Bronchial epithelial cell (primary cell): ENCODE results near the gene SLC1A3. TPM values are rescaled to one million over a fixed set of nuclear protein-coding genes. Genes with fewer than 3 reads are reported as not detected.

Source experiments
- DNase-seq: peaks from one replicate; pipeline ENCODE4 v3.0.0-alpha.2; 2010; ENCODE audit warnings: low read depth
- FAIRE-seq: peaks from 2 replicates; lab custom pipeline; 2011; peaks lifted over from hg19 to GRCh38; lab: Jason Lieb, UNC
- H3K27me3 ChIP-seq: 2 replicates; pipeline ENCODE4 v1.5.1; 2011; ENCODE audit warnings: low read length; ENCODE audit not compliant: control insufficient read depth, insufficient read depth
- H3K36me3 ChIP-seq: 2 replicates; pipeline ENCODE4 v1.5.1; 2011; ENCODE audit warnings: low read length; ENCODE audit not compliant: control insufficient read depth, insufficient read depth
- H3K4me3 ChIP-seq: 2 replicates; pipeline ENCODE4 v1.5.1; 2011; ENCODE audit warnings: mild to moderate bottlenecking, low read depth, low read length, control low read depth
- total RNA-seq: library from RNA; depleted of rRNA; stranded (reverse); fragments of >200 nt; gene quantifications from 2 replicates; pipeline ENCODE4 v1.2.1, GENCODE V29; 2014
- TF ChIP-seq, protein P1 (sequence below): IDR thresholded peaks from 2 replicates; pipeline ENCODE4 v1.5.1; 2011; ENCODE audit warnings: mild to moderate bottlenecking, moderate library complexity, low read length, control low read depth, inconsistent platforms; ENCODE audit not compliant: insufficient read depth, severe bottlenecking

Gene SLC1A3
- total RNA-seq, 1 donor from 2014 or later = 3.4 TPM

DNA sequence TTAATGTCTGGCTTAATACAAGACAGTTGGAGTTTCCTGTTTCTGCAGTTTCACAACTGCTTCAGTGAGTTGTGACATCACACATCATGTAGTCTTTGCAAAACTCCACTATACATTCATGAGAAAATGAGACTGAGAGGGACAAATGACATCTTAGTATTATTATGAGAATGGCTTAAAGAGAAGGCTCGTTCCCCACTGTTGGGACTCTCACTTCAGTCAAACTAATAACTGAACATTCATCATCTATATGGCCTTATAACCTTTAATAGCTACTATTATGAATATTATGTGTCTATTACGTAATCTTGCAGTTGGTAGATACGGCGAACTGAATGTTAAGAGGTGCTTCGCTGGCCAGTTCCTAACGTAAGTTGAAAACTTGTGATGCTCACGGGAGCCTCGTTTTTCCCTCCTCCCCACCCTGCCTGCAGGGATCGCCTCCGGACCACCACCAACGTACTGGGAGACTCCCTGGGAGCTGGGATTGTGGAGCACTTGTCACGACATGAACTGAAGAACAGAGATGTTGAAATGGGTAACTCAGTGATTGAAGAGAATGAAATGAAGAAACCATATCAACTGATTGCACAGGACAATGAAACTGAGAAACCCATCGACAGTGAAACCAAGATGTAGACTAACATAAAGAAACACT, 79.4 kb downstream of the SLC1A3 start:
- DNase-seq (no peak), FAIRE-seq (no peak)
- Histone ChIP-seq H3K36me3 (no peaks in the 10 kb centered on the region), H3K27me3 (no peaks in the 10 kb centered on the region), H3K4me3 (no peak overlapping the region)
- TF ChIP-seq, protein P1, sequence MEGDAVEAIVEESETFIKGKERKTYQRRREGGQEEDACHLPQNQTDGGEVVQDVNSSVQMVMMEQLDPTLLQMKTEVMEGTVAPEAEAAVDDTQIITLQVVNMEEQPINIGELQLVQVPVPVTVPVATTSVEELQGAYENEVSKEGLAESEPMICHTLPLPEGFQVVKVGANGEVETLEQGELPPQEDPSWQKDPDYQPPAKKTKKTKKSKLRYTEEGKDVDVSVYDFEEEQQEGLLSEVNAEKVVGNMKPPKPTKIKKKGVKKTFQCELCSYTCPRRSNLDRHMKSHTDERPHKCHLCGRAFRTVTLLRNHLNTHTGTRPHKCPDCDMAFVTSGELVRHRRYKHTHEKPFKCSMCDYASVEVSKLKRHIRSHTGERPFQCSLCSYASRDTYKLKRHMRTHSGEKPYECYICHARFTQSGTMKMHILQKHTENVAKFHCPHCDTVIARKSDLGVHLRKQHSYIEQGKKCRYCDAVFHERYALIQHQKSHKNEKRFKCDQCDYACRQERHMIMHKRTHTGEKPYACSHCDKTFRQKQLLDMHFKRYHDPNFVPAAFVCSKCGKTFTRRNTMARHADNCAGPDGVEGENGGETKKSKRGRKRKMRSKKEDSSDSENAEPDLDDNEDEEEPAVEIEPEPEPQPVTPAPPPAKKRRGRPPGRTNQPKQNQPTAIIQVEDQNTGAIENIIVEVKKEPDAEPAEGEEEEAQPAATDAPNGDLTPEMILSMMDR = no peak

DNA sequence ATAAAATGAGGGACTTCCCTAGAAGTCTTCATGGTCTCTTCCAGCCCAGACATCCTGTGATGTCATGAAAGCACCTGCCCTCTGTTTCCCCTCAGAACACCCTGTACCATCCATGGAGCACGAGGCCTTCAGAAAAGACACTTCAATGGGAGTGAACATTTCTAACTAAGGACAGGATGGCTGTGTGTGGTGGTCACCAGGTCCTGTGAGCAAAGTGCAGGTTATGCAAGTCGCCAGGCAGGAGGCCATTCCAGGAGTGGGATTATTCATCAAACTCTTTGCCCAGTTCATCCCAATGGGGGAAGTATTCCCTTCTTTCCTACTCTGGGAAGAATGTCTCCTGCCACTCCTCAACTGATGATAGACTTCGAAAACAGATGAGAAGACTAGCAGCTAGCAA, 80.5 kb downstream of the SLC1A3 start:
- Histone ChIP-seq H3K36me3 (no peaks in the 10 kb centered on the region), H3K4me3 (no peak overlapping the region), H3K27me3 (no peaks in the 10 kb centered on the region)
- no peak for DNase-seq
- FAIRE-seq = no peak
- TF ChIP-seq, protein P1 = no peak

DNA sequence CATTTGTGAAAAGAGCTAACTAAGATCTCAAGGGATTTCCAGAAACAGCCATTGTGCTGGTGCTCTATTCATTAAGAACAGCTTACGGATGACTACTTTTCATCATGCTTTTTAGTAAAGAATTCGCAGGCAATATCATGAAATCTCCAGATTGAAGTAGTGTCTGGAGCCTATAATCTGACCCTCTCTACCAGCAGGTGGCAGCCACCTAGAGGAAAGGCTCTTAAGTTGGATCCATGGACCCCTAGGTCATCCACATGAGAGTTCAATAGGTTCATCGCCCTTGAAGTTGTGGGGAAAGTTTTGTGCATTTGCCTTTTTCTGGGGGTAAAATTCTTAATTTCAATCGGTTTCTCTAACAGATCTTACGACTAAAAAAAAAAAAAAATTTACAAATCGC, 82.3 kb downstream of the SLC1A3 start:
- TF ChIP-seq, protein P1 = peak; percentile 51
- FAIRE-seq = no peak
- Histone ChIP-seq H3K4me3 (no peak overlapping the region), H3K36me3 (no peaks in the 10 kb centered on the region), H3K27me3 (no peaks in the 10 kb centered on the region)
- DNase-seq = peak; percentile 25

DNA sequence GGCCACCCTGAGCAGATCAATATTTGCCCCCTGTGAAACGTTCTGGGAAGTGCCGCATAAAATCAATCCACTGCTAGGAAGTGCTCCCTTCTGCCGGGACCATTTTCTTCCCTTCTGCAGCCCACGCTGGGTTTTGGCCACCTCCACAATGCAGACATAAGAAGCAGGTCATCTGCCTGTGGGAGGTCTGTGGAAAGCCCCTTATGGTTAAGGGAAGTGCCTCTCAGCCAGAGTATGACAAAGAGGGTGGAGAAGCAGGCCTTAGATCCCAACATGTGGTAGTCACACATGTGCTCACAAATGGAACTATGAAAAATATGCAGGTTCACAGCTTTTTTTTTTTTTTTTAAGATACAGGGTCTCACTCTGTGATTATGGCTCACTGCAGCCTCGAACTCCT, 82.8 kb downstream of the SLC1A3 start:
- TF ChIP-seq, protein P1 = no peak
- H3K36me3 ChIP-seq = no peaks in the 10 kb centered on the region
- no peak overlapping the region for H3K4me3 ChIP-seq
- DNase-seq (peak; percentile 33), FAIRE-seq (no peak)
- H3K27me3 ChIP-seq = no peaks in the 10 kb centered on the region

DNA sequence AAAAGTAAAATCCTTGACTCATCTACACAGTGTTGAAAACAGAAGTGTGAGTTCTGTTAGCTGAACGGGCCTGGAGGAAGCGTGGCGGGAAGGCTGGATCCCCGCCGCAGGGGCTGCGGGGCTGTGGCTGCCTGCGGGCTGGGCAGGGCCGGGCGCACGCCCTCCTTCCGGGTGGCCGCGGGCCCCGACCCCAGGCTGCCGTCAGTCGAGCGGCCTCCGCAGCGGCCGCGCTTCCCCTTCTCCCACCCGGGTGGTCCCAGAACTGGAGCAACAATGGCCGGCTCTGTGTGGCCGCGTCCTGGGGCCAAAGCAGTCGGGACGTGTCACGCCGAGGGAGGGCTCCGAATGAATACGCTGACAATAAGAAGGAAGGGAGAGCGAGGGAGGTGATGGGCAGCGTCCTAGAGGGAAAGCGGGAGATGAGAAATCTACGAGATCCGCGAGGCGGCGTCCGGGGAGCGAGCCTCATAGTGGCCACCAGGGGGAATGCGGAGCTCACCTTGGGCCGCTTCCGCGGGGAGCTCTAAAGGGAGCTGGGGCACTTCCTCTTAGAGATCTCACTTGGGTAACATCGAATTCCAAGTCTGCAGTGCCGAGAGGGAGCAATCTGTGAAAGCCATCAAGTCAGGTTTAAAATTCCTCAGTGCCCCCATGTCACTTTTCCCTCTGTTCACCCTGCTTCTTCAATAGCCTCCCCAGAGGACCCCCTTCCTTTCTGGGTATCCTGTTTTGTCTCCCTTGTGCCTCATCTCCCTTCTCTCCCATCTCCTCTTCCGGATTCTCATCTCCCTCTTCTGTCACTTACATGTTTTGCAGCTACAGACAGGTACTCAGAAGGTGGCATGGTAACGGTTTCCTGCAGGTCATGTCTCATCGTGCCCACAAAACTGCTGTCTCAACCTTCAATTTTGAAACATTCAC, 83.9 kb downstream of the SLC1A3 start:
- no peaks in the 10 kb centered on the region for H3K36me3 ChIP-seq
- FAIRE-seq (peak; percentile 13), DNase-seq (peak; percentile 75)
- H3K27me3 ChIP-seq = no peaks in the 10 kb centered on the region
- TF ChIP-seq, protein P1 = peak; percentile 96
- peak overlapping the region; percentile 48 for H3K4me3 ChIP-seq
